Cardiac septum (tissue), 1 donor: Measurements from ENCODE around the gene PUS10. TPM values are rescaled to one million over a fixed set of nuclear protein-coding genes. Genes with fewer than 3 reads are reported as not detected.

Source experiments
- DNase-seq: peaks from one replicate; pipeline ENCODE4 v3.0.0-alpha.2; 2020; ENCODE audit warnings: low spot score
- intact Hi-C: fragments of 100-400 bp; cut with DNase I; formaldehyde crosslinking; loops from one replicate; pipeline ENCODE4 v1.14.0; 2022
- total RNA-seq: library from RNA; stranded (reverse); fragmentation: NEBNext Ultra II Directional; extraction: Animal tissue kit (Norgen Biotek cat#: 25700); gene quantifications from one replicate; pipeline ENCODE4 v1.2.1, GENCODE V29; 2021
- donor health status: DM: no; HTN: no; CAD: no.

Gene PUS10
- total RNA-seq, 1 donor from 2014 or later, result 3.3 TPM

DNA sequence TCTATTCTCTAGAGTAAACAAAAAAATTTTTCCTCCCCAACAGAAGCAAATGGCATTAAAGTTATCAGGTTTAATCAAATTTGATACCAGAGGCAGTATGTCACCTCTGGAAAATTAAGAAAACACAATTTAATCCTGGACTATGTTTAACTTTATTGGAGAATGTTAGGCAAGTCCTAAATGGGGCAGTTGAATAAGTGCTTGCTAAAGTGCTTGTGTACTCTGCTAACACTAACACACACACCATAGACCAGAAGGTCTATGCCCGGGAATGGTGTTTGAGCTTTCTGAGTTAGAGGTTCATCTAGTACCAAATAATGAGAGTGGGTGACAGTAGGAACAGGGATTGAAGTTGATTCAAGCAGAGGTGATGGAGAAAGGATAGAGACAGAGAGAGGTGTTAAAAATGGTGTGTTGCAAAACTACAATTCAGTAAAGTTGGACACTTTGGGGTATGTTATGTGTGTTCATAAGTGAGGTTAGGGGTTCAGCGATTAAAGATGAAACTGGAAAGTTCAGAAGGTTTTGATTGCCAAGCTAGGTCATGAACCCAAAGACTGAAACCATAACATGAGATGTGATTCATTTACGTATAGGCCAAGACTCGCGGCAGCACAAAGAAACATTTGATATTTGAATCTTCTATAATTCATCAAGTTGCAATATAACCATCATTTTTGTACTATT, 41.0 kb downstream of the PUS10 start:
- intact Hi-C loops, result no loop called here
- no peak for DNase-seq

DNA sequence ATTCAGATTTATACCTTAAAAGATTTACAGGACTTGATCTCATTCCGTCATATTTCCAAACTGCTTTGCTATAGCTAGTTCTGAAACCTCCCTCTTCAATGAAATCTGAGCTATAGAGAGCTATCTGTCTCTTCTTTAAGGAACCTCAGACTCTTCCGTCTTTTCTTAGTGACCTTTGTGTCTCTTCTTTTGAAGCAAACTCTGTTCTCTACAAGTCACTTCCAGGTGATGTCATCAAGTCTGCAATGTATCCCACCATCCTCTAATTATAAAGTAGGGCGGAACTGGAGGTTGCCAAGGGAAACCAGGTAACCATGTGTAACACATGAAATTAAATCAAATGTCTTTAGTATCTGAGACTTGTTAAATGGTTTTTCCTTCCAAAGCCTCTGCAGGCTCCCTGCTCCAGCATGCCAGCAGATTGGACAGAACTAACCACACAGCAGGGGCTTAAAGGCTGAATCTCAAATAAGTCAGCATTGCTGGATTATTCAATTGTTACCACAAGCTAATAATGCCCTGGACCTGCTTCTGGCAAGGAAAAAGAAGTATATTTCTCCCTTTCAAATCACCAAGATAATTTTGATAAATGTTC, 41.7 kb downstream of the PUS10 start:
- intact Hi-C loops, result no loop called here
- DNase-seq, result no peak

DNA sequence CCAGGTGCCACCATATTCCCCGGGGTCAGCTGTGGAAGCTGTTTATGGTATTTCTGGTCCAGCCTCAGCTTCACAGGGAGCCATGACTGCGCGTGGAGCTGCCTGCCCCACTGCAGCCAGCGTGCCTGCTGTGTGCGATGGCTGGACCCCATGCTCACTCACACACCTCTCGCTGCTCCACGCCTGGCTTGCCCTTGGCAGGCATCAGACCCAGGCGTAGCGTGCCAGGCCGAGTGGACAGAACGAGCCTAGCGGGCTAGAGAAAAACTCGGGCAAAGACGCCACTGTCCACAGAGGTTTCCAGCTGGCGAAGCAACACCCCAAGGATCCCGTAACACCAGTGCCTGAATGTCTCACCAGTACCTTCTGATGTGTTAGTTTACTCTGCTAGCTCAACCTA, 43.4 kb downstream of the PUS10 start:
- intact Hi-C loops, result no loop called here
- no peak for DNase-seq

DNA sequence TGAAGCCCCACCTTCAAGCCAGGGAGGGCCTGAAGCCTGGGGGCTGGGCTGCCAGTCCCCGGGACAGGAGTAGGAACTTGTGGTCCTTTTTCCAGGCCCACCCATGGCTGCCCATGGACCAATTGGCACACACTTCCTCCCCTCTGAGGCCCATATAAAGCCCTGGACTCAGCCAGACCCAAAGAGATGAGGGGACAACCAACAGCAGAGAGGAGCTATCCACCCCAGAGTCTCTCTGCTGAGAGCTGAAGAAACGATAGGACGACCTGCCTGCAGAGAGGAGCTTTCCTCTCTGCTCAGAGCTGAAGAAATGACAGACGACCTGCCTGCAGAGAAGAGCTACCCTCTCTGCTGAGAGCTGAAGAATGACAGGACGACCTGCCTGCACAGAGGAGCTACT, 44.4 kb downstream of the PUS10 start:
- intact Hi-C loops, result no loop called here
- no peak for DNase-seq

DNA sequence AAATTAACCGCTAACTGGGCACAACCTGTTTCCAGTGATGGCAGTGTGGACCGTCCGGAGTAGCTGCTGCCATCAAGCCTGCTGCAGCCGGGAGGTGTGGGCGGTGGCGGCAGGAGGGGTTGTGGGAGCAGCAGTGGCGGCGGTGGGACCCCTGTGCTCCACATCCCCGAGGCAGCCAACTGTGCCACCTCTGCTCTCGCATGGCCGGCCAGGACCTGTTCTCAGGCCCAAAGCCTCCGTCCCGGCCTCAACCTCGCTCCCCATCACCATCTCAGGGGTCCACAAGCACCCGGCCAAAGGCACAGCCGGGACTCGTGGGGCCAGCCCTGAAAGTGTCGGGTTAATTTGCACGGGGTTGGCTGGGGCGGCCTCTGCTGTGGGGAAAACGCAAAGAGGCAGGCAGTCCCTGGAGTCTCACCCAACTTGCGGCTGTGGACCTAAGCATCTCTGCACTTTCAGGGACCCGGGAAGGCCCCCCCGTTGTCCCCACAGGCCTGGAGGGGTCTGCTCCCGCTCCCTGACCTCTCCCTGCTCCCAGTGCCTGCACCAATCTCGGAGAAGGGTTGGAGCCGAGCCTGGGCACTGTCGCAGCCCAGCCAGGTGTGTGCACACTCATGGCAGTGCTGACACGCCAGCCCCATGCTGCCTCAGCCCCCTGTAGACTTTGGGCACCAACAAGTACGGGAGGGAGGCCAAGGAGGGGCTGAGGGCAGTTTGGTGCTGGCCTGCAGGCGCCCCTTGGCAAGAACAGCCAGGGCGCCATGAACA, 45.0 kb downstream of the PUS10 start:
- DNase-seq, result no peak
- intact Hi-C loops, result no loop called here

DNA sequence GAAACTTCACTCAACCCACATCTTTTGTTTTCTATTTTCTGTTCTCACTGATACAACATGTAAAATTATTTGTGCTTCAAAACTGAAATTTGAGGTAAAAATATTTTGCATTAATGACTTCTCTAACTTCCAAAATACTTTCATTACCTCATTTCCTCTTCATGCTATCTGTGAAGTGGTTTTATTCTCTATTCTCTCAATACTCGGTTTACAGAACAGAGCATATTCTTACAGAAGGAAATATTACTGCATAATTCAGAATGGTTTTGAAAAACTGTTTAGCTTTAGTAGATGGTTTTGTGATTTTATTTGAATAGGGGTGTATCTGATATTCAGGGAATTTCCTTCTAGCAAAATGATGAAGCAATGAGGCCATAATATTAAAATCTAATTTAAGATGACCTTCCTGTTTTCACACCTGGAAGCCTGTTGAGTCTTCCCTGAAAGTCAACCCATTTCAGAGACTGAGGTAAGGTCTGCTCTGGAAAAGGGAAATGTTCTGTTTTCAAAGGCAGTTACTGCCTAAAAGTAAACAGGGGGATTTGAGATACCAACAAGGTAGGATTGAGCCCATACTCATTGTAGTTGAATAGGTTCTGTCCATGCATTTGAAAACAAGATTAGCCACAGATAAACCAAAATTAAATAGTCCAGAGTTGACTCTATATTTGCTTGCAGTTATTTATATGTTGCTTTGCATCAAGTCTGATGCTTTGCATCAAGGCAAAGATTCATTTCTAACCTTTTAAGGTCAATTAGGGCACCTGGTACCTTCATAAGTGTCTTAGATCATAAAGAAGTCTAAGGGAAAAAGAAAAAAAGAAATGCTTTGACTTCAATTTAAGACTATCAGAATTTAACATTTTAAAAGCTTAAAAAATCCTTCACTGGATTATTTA, 51.3 kb downstream of the PUS10 start:
- intact Hi-C loops, result no loop called here

DNA sequence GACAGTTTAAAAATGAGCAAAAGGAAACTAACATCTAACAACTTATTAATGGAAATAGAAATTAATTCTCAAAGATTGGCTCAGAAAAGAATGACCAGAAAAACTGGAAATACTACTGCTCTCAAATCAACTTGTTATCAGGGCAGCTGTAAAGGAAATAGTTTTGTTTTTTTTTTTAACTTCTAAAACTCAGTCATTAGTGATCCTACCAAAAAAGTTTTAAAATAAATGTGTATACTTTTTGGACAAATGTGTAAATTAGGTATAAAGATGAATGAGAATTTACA, 52.6 kb downstream of the PUS10 start:
- no peak for DNase-seq
- intact Hi-C loops, result no loop called here

More for the DNA sequence above, 51.3 kb downstream of the PUS10 start:
- no peak for DNase-seq

DNA sequence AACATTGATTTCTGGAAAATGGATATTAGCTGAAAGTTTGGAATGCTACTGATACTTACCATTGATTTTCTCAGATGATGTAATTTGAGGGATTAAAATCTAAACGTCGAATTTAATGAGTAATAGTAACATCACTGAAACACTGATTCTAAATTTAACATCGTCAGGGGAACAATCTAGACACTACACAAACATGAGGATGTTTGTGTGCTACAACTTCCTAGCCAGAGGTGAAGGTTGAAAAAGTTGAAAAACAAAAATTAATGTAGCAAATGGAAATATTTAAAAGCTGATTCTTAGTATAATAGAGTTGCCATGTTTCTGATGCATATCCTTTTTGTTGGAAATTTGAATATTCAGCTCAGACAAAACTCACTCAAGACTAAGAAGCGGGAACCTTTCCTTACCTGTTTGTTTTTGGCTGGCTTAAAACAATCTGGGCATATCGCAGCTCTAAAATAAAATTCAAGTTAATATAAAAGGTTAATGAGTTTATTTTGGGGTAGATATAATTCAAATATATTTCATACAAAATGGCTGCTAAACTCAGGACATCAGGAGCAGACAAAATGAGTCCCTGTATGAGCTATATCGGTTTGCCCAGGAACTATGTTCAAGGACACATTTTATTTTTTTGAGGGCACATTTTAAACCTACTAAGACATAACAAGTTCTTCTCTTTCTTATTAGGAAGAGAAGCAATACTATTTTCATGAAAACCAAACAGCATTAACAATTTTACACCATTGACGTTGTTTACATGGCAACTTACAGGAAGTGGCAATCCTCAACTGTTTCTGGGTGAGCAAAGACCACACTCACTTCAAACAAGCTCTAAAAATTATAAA, 53.2 kb downstream of the PUS10 start:
- intact Hi-C loops, result no loop called here

DNA sequence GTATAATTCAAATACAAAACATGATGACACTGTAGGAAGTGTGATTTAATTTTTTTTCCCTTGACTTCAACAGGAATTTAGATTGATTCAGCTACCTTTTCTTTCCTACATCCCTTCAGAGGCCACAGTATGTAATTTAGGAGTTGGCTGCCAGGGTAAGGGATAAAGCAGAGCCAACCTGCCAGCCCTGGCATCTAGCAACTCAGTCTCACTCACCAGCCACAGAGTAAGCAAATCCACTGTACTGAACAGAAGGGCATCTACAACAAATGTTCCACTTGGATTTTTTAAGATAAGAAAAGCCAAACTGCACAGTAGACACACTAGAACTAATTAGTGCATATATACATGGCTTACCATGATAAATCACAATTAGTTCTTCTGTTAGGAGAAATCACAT, 54.9 kb downstream of the PUS10 start:
- intact Hi-C loops, result no loop called here

More for the DNA sequence above, 53.2 kb downstream of the PUS10 start:
- no peak for DNase-seq

DNA sequence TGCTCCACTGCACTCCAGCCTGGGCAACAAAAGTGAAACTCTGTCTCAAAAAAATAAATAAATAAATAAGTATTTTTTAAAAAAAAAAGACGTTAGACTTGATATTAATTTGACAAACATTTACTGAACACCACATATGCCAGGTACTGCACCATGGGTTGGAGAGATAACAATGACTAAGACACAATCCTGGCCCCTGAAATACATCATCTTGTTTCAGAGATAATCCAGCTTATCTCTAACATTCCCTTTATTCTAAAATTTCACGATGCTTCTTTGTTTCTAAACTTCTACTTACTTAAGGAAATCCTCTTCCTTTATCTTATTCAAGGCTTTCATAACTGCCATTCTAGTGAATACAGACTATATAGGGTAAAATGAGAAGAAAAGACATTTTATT, 55.5 kb downstream of the PUS10 start:
- DNase-seq, result no peak
- intact Hi-C loops, result no loop called here

More for the DNA sequence above, 54.9 kb downstream of the PUS10 start:
- no peak for DNase-seq

DNA sequence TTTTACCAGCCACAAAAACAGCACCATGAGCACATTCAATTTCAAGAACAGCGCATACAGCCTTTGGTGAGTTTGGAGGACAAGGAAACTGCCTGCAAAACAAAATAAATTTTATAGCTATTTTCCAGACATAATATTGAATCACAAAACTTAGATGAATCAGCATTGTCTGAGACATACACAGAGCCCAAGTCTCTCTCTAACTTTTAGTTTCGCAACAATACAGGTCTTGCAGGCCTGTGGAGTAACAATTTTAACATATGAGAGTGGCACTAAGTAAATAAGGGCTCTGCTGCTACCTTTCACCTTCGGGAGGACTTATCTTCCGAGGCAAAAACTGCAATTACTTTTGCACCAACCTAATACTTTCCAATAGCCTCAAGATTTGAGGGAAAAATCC, 56.6 kb downstream of the PUS10 start:
- no peak for DNase-seq
- intact Hi-C loops, result no loop called here

DNA sequence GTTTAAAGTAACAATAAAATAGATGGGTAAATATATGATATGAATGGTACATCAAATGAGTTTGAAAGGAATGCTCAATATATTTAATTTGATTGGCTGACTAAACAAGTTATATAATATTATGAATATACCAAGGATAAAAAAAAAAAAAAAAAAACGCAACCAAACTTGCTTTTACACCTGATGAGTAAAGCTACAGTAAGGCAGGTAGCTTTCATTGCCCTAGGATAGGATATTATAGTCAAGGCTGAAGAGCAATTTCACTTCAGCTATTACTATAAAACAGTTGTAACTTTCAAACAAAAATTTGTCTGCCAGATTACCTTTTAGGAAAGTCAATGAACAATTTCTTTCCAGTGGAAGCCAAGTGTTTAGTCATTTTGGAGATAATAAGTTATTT, 57.3 kb downstream of the PUS10 start:
- intact Hi-C loops, result no loop called here
- DNase-seq, result no peak

DNA sequence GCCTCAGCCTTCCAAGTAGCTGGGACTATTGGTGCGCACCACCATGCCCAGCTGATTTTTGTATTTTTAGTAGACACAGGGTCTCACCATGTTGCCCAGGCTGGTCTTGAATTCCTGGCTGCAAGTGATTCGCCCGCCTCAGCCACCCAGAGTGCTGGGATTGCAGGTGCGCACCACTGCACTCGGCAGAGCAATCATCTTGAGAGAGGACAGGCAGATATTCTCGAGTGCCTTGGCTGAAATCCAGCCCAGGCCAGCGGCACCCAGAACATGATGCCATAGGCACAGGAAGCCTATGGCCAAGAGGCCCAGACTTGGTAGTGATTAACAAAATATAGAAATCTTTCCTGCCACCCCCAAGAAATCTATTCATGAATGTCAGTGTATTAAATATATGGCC, 58.6 kb downstream of the PUS10 start:
- DNase-seq, result no peak
- intact Hi-C loops, result no loop called here

DNA sequence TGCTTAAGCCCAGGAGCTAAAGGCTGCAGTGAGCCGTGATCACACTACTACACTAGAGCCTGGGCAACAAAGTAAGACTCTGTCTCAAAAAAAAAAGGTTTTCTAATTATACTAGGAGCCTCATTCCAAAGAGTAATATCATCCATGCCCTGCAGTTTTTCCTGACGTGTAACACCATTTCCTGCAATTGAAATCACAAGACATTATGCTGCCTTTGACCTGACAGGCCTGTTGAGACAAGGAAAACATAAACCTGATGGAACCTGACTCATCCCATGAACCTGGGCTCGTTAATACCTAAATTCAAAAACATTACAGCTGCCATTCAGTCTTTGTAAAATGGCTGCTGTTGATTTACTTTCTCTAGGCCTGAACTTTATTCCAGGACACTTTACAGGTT, 59.3 kb downstream of the PUS10 start:
- intact Hi-C loops, result no loop called here
- no peak for DNase-seq

DNA sequence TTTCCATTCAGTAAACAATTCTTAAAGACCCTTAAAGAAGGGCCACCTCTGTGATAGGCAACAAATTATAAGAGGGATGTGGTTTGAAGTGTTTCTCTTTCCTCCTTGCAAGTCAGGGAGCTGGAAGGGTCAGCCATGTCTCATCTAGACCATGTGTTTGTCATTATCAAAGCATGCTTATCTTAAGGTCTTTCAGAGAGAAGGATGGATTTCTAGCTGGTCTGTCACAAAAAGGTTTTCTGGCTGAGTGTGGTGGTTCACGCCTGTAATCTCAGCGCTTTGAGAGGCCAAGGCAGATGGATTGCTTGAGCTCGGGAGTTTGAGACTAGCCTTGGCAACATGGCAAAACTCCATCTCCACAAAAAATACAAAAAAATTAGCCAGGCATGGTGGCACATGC, 59.7 kb downstream of the PUS10 start:
- intact Hi-C loops, result no loop called here
- no peak for DNase-seq

DNA sequence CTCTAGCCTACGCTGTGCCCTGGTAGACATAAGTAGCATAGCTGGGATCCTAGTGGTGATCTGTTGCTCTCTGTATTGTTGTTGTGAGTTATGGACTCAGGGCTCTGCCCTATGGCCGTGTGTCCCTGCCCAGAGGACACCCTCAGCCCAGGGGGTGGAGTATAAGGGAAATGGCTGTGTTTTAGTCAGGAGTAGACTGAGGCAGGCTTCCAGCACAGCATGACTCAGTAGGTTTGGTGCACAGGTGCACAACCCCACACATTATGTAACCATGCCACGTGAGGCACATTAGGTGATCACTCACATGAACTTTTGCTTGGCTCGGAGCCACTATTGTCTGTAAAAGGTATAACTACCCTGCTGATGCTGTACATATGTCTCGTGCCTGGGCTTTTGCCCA, 60.4 kb downstream of the PUS10 start:
- no peak for DNase-seq

DNA sequence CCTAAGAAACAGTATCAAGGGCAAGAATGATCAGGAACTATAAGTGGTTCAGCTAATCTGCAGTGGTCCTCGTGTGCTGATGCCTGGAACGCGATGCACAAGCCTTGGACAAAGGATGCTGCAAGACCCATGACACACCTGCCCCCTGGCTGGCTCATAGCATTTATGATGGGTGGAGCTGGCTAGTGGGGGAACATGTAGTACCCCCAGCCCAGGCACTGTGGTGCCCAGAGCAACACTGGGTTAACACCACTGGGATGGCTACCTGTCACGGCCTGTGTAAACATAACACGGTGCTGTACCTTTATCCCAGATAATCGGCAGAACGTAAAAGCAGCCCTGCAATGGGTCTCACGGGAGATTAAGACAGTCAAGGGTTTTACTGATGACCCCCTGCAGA, 60.8 kb downstream of the PUS10 start:
- intact Hi-C loops, result no loop called here
- no peak for DNase-seq

More for the DNA sequence above, 60.4 kb downstream of the PUS10 start:
- intact Hi-C loops, result no loop called here

DNA sequence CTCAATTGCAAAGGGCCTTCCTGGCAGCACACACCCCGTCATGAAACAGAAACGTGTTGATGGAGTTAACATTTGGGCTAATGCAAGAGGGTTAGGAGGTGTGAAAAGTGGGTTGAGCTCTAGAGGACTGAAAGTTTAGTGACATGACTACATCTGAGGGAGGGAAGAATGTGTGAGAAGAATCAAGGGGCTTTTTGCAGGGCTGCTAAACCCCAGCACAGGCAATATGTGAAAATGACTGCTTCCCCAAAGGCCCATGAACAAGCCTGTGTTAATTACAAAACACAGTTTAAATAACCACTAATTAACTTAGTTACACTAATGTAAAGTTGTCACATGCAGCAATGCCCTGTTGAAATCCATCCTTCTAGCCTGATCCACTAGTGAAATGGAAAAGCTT, 63.9 kb downstream of the PUS10 start:
- no peak for DNase-seq
- intact Hi-C loops, result no loop called here

DNA sequence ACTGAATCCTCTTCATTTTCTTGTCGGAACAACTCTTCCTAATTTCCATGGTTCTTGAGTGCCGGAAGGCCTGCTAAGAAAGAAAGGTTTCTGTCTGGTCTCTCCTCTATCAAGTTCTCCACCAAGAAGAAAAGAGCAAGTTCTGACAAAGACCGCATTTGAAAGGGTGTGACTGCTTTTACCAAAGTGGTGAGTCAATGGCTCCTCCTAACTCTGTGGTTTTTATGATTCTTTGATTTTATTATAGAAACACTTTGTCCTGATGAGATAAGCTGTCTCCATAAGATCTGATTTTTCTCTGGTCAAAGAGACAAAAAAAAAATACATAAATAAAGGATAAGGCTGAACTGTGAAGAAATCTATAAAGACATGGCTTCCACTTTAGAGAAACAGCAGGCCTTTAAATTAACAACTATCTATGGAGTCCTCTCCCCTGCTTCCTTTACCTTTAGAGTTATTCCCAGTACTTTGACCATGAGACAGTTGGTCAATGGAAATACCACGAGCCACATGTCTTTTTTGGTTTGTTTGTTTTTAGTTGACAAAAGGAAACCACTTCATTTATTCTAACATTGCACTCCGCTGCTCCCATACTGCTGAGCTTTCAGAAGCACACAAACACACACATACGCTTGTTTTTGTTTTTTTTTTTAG, 69.0 kb downstream of the PUS10 start:
- intact Hi-C loops, result no loop called here

More for the DNA sequence above, 69.0 kb downstream of the PUS10 start:
- DNase-seq, result no peak
